HUDEP-2 (cell line): ENCODE results near the gene OR52E4.

Source experiments
- DNase-seq, 76 experiments: peaks; one replicate each; lab custom pipeline; 2025; ENCODE audit not compliant: unreplicated experiment in 76 of 76; lab: John Stamatoyannopoulos, UW

The OR52E4 gene

DNA sequence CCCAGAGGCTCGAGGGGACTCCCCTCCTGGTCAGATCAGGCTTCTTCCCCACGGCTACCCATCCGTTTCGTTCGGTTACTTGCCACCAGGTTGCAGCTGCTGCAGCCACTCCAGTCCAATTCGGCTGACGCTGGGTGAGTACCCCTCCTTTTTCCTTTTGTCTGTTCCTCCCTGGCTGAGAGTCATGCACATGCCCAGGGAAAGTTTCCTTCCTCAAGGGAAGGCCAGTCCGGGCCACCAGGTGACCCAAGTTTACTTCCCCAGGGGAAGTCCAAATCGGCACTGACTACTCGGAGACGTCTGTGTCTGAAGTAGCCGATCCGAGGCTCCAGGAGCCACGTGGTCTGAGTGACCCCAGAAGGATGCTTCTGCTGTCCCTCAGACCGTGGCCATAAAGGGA, 48.4 kb downstream of the OR52E4 start:
- DNase-seq: no peak

- DNase-seq: no peak
These were observed 49.3 kb downstream of the OR52E4 start for GRCh38 chr11:5929571-5930368.

DNA sequence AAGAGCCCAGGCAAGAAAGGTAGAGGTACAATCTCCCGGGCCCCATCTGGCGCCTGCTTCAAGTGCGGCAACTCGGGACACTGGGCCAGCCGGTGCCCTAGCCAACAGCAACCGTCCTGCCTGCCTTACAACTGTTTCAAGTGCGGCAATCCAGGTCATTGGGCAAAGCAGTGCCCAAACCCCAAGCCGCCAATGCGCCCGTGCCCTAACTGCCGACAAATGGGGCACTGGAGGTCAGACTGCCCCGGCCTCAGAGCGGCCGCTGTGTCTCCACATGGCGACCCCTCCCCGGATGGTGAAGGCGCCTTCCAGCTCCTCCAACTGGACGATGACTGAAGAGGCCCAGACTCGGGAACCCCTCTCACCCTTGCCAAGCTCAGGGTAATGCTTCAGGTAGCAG, 50.2 kb downstream of the OR52E4 start:
- DNase-seq: no peak

DNA sequence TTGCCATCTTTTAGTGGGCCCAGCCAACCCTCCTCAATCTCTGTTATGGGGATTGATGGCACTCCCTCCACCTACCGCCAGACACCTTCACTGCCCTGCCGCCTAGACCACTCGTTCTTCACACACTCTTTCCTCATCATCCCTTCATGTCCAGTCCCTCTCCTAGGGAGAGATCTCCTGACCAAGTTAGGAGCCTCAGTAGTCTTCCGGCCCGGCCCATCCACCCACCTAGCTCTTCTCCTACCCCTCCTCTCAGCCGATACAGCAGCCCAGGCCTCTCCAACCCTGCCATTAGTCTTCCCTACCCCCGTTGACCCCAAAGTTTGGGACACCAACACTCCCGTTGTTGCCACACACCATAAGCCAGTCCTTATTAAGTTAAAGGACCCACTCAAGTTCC, 50.6 kb downstream of the OR52E4 start:
- DNase-seq: no peak

DNA sequence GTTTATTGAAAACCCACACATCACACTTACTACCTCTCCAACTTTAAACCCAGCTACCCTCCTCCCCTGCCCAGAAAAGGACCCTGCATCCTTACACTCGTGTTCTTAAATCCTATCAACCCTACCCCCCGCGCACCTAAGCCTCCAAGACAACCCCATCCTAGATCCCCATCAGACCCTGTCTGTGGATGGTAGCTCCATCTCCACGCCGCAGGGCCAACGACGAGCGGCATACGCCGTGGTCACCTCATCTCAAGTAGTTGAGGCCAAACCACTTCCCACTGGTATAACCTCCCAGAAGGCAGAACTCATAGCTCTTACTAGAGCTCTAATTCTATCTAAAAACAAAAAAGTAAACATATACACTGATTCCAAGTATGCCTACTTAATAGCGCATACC, 52.2 kb downstream of the OR52E4 start:
- DNase-seq: no peak

DNA sequence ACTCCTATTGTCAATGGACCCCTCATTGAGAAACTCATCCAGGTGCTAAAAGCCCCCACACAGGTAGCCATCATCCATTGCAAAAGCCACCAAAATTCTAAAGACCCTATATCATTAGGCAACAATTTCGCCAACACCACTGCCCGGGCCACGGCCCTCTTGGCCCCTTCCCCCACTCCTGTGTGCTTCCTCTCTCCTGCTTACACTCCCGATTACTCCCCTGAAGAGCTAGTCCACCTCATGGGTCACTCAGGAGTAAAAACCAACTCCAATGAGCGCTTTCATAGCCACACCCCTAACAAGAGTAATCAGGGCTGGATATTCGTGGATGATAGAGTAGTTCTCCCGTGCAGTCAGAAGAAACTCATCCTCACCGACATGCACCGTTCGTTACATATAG, 52.7 kb downstream of the OR52E4 start:
- no peak for DNase-seq
